ENCODE results near the gene HDAC1. TPM values are rescaled to one million over a fixed set of nuclear protein-coding genes. Genes with fewer than 3 reads are reported as not detected.

HDAC1 gene
- polyA plus RNA-seq, 1 of the 3 experiments (the other 2 are of a cell fraction), result 172 TPM

DNA sequence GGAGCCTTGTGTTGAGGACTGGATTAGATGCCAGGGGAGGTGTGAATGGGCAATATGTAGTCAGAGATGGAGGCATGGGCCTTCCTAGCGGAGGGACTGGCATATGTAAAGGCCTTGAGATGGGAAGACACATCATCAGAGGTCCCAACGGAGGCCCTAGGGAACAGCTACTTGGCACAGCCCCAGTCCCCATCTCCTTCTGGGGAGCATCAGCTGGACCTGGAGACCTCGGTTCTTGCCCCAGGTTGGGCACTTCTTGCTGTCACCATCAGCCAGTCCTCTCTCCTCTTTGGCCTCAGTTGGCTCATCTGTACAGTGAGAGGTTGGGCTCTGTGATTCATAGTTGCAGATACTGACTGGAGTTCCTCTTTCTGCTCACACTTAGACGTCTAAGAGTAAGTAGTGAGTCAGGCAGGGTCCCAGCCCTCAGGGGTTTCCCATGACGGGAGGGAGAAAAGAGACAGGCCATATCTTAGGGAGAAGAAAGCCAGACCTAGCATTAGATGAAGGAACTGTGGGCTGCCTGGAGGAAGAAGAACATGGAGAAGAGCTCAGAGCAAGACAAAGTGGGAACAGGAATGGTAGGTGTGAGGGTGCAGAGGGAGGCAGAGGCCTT is 47.6 kb downstream of the HDAC1 start (continued):
- TF ChIP-seq FOSL2 (IDR thresholded peaks at IDR 0.05; ENCODE audit: borderline replicate concordance, low read depth) (peak; percentile 22; the same call in 1 of the 2 replicates), RFX5 (IDR thresholded peaks at IDR 0.05; ENCODE audit: low read length) (no peak)

DNA sequence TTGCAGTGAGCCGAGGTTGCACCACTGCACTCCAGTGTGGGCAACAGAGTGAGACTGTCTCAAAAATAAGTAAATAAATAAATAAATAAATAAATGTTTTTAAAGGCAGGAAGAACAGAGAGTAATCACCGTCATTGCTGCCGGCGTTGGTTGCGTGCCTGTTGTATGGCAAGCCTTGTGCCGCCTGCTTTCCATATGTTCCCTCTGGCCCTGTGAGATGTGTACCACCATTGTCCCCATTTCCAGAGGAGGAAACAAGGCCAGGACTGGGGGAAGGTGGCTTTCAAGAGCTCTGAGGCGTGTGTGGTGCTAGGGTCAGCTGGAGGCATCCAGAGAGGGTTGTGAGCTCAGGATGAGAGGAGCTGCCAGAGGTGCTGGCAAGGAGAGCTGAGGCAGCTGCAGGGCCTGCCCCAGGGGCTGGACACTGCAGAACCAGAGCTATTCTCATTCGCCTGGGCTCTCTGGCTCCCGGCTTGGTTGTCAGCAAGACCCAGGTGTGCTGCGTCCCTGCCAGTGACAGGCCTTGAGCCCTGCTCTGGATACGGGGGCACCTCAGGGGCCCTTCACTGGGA is 49.4 kb downstream of the HDAC1 start:
- Histone ChIP-seq H3K4me2 (no peak overlapping the region), H4K20me1 (ENCODE audit: insufficient read depth) (no peaks in the 10 kb centered on the region), H3K27me3 (ENCODE audit: insufficient read depth) (no peaks in the 10 kb centered on the region), H3K4me3 (ENCODE audit: low read depth in 2 of 2, low read length in 1 of 2) (no peak overlapping the region), H3K9me3 (no peaks in the 10 kb centered on the region), H3F3A (replicated peaks; ENCODE audit: insufficient read depth) (no peaks in the 10 kb centered on the region), H3K9me2 (no peaks in the 10 kb centered on the region), H3K27ac (ENCODE audit: low read depth in 2 of 2, low read length in 1 of 2) (no peak overlapping the region), H3K79me2 (ENCODE audit: insufficient read depth) (no peaks in the 10 kb centered on the region), H3K9ac (no peak overlapping the region), H2AFZ (ENCODE audit: low read depth) (no peak overlapping the region), H3K36me3 (replicated peaks in 1 of 2; ENCODE audit: control insufficient read depth in 1 of 2, insufficient read depth in 2 of 2, low read length in 1 of 2) (no peaks in the 10 kb centered on the region), H3K4me1 (ENCODE audit: control insufficient read depth in 1 of 2, insufficient read depth in 2 of 2, low read depth in 1 of 2, low read length in 1 of 2) (peaks cover 0 to 5% of the 10 kb centered on the region in 2 experiments; a peak in 1 of 4 replicates)
- no peak for DNase-seq
- WGBS (ENCODE audit: low lambda C conversion rate), result 98% methylated on average over 10 of the region's 11 CpGs
- ChIA-PET POLR2A (interaction anchor here (0.5 kb wide), 1 partner anchor 17 kb away, joined by 3 read pairs; no protein-coding TSS in a partner anchor), CTCF (no interaction called here)
- TF ChIP-seq EP300 (IDR thresholded peaks at IDR 0.05; ENCODE audit: borderline replicate concordance in 1 of 2, low read depth in 1 of 2, low read length in 1 of 2) (no peak), EZH2phosphoT487 (IDR thresholded peaks at IDR 0.05; ENCODE audit: borderline replicate concordance, low read depth) (no peak), GABPA (IDR thresholded peaks at IDR 0.05; ENCODE audit: low read depth) (no peak), MXI1 (IDR thresholded peaks at IDR 0.05; ENCODE audit: low read depth, low read length) (no peak), FOXM1 (IDR thresholded peaks at IDR 0.05; ENCODE audit: low read depth) (no peak), POLR2AphosphoS5 (IDR thresholded peaks at IDR 0.05; ENCODE audit: low read depth, low read length) (no peak), ELF1 (IDR thresholded peaks at IDR 0.05) (no peak), SMC3 (IDR thresholded peaks at IDR 0.05; ENCODE audit: low read depth, low read length) (no peak), TCF12 (IDR thresholded peaks at IDR 0.05) (no peak), RCOR1 (IDR thresholded peaks at IDR 0.05; ENCODE audit: low read length) (no peak), NFIC (IDR thresholded peaks at IDR 0.05; ENCODE audit: borderline replicate concordance) (no peak), RXRA (IDR thresholded peaks at IDR 0.05; ENCODE audit: borderline replicate concordance, low read depth) (no peak), MEF2A (IDR thresholded peaks at IDR 0.05; ENCODE audit: borderline replicate concordance, low read depth) (no peak), CHD2 (IDR thresholded peaks at IDR 0.05; ENCODE audit: low read length, partially characterized antibody) (no peak), RAD21 (IDR thresholded peaks at IDR 0.05; ENCODE audit: low read length) (no peak)
- TF ChIP-seq, protein P1, sequence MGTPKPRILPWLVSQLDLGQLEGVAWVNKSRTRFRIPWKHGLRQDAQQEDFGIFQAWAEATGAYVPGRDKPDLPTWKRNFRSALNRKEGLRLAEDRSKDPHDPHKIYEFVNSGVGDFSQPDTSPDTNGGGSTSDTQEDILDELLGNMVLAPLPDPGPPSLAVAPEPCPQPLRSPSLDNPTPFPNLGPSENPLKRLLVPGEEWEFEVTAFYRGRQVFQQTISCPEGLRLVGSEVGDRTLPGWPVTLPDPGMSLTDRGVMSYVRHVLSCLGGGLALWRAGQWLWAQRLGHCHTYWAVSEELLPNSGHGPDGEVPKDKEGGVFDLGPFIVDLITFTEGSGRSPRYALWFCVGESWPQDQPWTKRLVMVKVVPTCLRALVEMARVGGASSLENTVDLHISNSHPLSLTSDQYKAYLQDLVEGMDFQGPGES (IDR thresholded peaks at IDR 0.05; ENCODE audit: low read depth, low read length), result no peak
- TF ChIP-seq, protein P2, sequence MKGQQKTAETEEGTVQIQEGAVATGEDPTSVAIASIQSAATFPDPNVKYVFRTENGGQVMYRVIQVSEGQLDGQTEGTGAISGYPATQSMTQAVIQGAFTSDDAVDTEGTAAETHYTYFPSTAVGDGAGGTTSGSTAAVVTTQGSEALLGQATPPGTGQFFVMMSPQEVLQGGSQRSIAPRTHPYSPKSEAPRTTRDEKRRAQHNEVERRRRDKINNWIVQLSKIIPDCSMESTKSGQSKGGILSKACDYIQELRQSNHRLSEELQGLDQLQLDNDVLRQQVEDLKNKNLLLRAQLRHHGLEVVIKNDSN (IDR thresholded peaks at IDR 0.05; ENCODE audit: borderline replicate concordance, low read depth), result no peak
- TF ChIP-seq, protein P3, sequence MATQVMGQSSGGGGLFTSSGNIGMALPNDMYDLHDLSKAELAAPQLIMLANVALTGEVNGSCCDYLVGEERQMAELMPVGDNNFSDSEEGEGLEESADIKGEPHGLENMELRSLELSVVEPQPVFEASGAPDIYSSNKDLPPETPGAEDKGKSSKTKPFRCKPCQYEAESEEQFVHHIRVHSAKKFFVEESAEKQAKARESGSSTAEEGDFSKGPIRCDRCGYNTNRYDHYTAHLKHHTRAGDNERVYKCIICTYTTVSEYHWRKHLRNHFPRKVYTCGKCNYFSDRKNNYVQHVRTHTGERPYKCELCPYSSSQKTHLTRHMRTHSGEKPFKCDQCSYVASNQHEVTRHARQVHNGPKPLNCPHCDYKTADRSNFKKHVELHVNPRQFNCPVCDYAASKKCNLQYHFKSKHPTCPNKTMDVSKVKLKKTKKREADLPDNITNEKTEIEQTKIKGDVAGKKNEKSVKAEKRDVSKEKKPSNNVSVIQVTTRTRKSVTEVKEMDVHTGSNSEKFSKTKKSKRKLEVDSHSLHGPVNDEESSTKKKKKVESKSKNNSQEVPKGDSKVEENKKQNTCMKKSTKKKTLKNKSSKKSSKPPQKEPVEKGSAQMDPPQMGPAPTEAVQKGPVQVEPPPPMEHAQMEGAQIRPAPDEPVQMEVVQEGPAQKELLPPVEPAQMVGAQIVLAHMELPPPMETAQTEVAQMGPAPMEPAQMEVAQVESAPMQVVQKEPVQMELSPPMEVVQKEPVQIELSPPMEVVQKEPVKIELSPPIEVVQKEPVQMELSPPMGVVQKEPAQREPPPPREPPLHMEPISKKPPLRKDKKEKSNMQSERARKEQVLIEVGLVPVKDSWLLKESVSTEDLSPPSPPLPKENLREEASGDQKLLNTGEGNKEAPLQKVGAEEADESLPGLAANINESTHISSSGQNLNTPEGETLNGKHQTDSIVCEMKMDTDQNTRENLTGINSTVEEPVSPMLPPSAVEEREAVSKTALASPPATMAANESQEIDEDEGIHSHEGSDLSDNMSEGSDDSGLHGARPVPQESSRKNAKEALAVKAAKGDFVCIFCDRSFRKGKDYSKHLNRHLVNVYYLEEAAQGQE (IDR thresholded peaks at IDR 0.05; ENCODE audit: low read depth, low read length), result no peak
